GM23338 (cell line): Measurements from ENCODE around the gene NECTIN1. TPM values are rescaled to one million over a fixed set of nuclear protein-coding genes. Genes with fewer than 3 reads are reported as not detected.

Source experiments
- EZH2 ChIP-seq: fragments of 200-600 bp; sonication (generic); IDR thresholded peaks from one replicate; pipeline ENCODE4 v1.8.0; 2017; ENCODE audit warnings: antibody characterized with exemption, mild to moderate bottlenecking, low read depth; ENCODE audit not compliant: unreplicated experiment
- EZH2phosphoT487 ChIP-seq: fragments of 200-600 bp; sonication (generic); IDR thresholded peaks from one replicate; pipeline ENCODE4 v1.8.1; 2018; ENCODE audit warnings: antibody characterized with exemption; ENCODE audit not compliant: unreplicated experiment
- NANOG ChIP-seq: IDR thresholded peaks from 2 replicates; pipeline ENCODE4 v1.6.1; 2016; ENCODE audit warnings: antibody characterized with exemption, borderline replicate concordance
- POLR2AphosphoS5 ChIP-seq: IDR thresholded peaks from 2 replicates; pipeline ENCODE4 v1.6.1; 2016; ENCODE audit warnings: antibody characterized with exemption, low read depth
- REST ChIP-seq: IDR thresholded peaks from one replicate; pipeline ENCODE4 v1.6.1; 2018; ENCODE audit warnings: antibody characterized with exemption; ENCODE audit not compliant: unreplicated experiment
- STAT1 ChIP-seq: IDR thresholded peaks from one replicate; pipeline ENCODE4 v1.6.1; 2016; ENCODE audit warnings: antibody characterized with exemption; ENCODE audit not compliant: unreplicated experiment
- ZNF331 ChIP-seq: fragments of 250-450 bp; sonication (Bioruptor Pico); IDR thresholded peaks from 2 replicates; pipeline ENCODE4 v1.5.0; 2020; ENCODE audit warnings: low read depth, mild to moderate bottlenecking, moderate library complexity
- ZNF462 ChIP-seq: fragments of 250-450 bp; sonication (Bioruptor Pico); IDR thresholded peaks from 2 replicates; pipeline ENCODE4 v1.5.0; 2020; ENCODE audit warnings: mild to moderate bottlenecking, moderate library complexity
- polyA plus RNA-seq: library from polyadenylated mRNA; unstranded; fragments of >200 nt; fragmentation: Nextera tagmentation; extraction: Ambion mirVana; gene quantifications from 2 replicates; pipeline ENCODE4 v1.2.1, GENCODE V29; 2016
- total RNA-seq: library from RNA; depleted of rRNA; stranded (reverse); fragments of >200 nt; shearing (Covaris generic); gene quantifications from 2 replicates; pipeline ENCODE4 v1.2.3, GENCODE V29; 2014

NECTIN1 gene
- total and polyA plus RNA-seq, 2 experiments from 2014 or later = 18.7 to 56.3 TPM

GRCh38 chr11:119726585-119727522, 2.1 kb downstream of the NECTIN1 start (continued):
- peak; percentile 40; the same call in 1 of the 2 replicates for TF ChIP-seq ZNF462 (CRISPR knock-in tag)
- no peak for TF ChIP-seq STAT1
- no peak for TF ChIP-seq NANOG
- TF ChIP-seq EZH2phosphoT487 = no peak
- TF ChIP-seq REST = no peak
- no peak for TF ChIP-seq EZH2
- TF ChIP-seq ZNF331 (CRISPR knock-in tag) = no peak
- no peak for TF ChIP-seq POLR2AphosphoS5
